IPS-15b (cell line): Measurements from ENCODE around the gene QTRT2.

Experiments used
- H3K27me3 ChIP-seq: one replicate; pipeline ENCODE4 v1.6.1; 2013; ENCODE audit warnings: low read length; ENCODE audit not compliant: control insufficient read depth, insufficient read depth
- H3K36me3 ChIP-seq: one replicate; pipeline ENCODE4 v1.6.1; 2013; ENCODE audit warnings: low read length; ENCODE audit not compliant: control insufficient read depth, insufficient read depth
- H3K4me1 ChIP-seq: one replicate; pipeline ENCODE4 v1.6.1; 2013; ENCODE audit warnings: mild to moderate bottlenecking, low read length; ENCODE audit not compliant: control insufficient read depth, insufficient read depth
- H3K4me3 ChIP-seq: one replicate; pipeline ENCODE4 v1.5.1; 2013; ENCODE audit warnings: low read depth, low read length
- H3K9ac ChIP-seq: one replicate; pipeline ENCODE4 v1.6.1; 2013; ENCODE audit warnings: low read depth, mild to moderate bottlenecking, low read length
- H3K9me3 ChIP-seq: one replicate; pipeline ENCODE4 v1.6.1; 2013; ENCODE audit warnings: mild to moderate bottlenecking, low read length; ENCODE audit not compliant: control insufficient read depth, insufficient read depth

QTRT2 gene

GRCh38 chr3:114128231-114128630 is 71.7 kb downstream of the QTRT2 start:
- Histone ChIP-seq H3K4me1 (no peaks in the 10 kb centered on the region), H3K4me3 (no peak overlapping the region), H3K9me3 (no peaks in the 10 kb centered on the region), H3K36me3 (no peaks in the 10 kb centered on the region), H3K9ac (no peak overlapping the region), H3K27me3 (no peaks in the 10 kb centered on the region)

GRCh38 chr3:114128826-114129225 is 72.3 kb downstream of the QTRT2 start:
- Histone ChIP-seq H3K9ac (no peak overlapping the region), H3K4me3 (no peak overlapping the region), H3K36me3 (no peaks in the 10 kb centered on the region), H3K9me3 (no peaks in the 10 kb centered on the region), H3K4me1 (no peaks in the 10 kb centered on the region), H3K27me3 (no peaks in the 10 kb centered on the region)

- Histone ChIP-seq H3K27me3 (no peaks in the 10 kb centered on the region), H3K9ac (no peak overlapping the region), H3K9me3 (no peaks in the 10 kb centered on the region), H3K36me3 (no peaks in the 10 kb centered on the region), H3K4me3 (no peak overlapping the region), H3K4me1 (no peaks in the 10 kb centered on the region)
These were observed 76.0 kb downstream of the QTRT2 start for GRCh38 chr3:114132500-114132899.

- Histone ChIP-seq H3K36me3 (no peaks in the 10 kb centered on the region), H3K27me3 (no peaks in the 10 kb centered on the region), H3K4me3 (no peak overlapping the region), H3K4me1 (no peaks in the 10 kb centered on the region), H3K9ac (no peak overlapping the region), H3K9me3 (no peaks in the 10 kb centered on the region)
These were observed 77.4 kb downstream of the QTRT2 start for GRCh38 chr3:114133947-114134346.
